ENCODE measurements around the gene RABEPK. TPM values are rescaled to one million over a fixed set of nuclear protein-coding genes. Genes with fewer than 3 reads are reported as not detected.
A peak's percentile ranks its signal among the peaks of the same experiment; 100 is the strongest.
"Not testable (repeated sequence)": the region's sequence is repeated elsewhere in the genome, so short reads cannot be mapped to it uniquely, and the experiment has no call there.

Gene RABEPK
- total RNA-seq, 4 donors from 2014 or later = 11.0 to 17.3 (median 15.4) TPM

GRCh38 chr9:125160750-125161149, 39.6 kb upstream of the RABEPK start:
- no peak for TF ChIP-seq POLR2A (IDR thresholded peaks at IDR 0.05)
- TF ChIP-seq CTCF (IDR thresholded peaks at IDR 0.05) = no peak
- intact Hi-C loops (cut with DNase I) = no loop called here
- H3K4me1 ChIP-seq = peaks cover 8 to 15% of the 10 kb centered on the region in 2 donors
- H3K9me3 ChIP-seq = no peaks in the 10 kb centered on the region
- no peaks in the 10 kb centered on the region for H3K27me3 ChIP-seq
- no peak for DNase-seq
- peak overlapping the region in 1 of 3 donors; percentile 31 for H3K27ac ChIP-seq
- H3K4me3 ChIP-seq (replicated peaks in 1 of 3) = no peak overlapping the region
- no peaks in the 10 kb centered on the region for H3K36me3 ChIP-seq

GRCh38 chr9:125161284-125161918, 38.9 kb upstream of the RABEPK start:
- Histone ChIP-seq H3K27ac (peak overlapping the region in 2 of 3 donors; percentile 26 to 31), H3K36me3 (no peaks in the 10 kb centered on the region), H3K27me3 (no peaks in the 10 kb centered on the region), H3K4me3 (replicated peaks in 1 of 3) (no peak overlapping the region), H3K9me3 (no peaks in the 10 kb centered on the region), H3K4me1 (peaks cover 8 to 15% of the 10 kb centered on the region in 2 donors)
- peak; percentile 13 to 34 for DNase-seq
- WGBS, 2 donors = 60 to 72% methylated on average over 3 of the region's 3 CpGs
- intact Hi-C loops (cut with DNase I) = no loop called here
- TF ChIP-seq CTCF (IDR thresholded peaks at IDR 0.05) (no peak), POLR2A (IDR thresholded peaks at IDR 0.05) (no peak)

- peaks cover 8 to 15% of the 10 kb centered on the region in 2 donors for H3K4me1 ChIP-seq
- H3K4me3 ChIP-seq (replicated peaks in 1 of 3); H3K36me3 ChIP-seq; intact Hi-C loops (cut with DNase I); H3K9me3 ChIP-seq; H3K27me3 ChIP-seq; H3K27ac ChIP-seq; DNase-seq: not testable (repeated sequence)
- 93 to 94% methylated on average over 6 of the region's 6 CpGs for WGBS, 2 donors
These were observed 37.5 kb upstream of the RABEPK start for GRCh38 chr9:125162891-125163290.

GRCh38 chr9:125166762-125167161, 33.6 kb upstream of the RABEPK start:
- Histone ChIP-seq H3K36me3 (peaks cover 5% of the 10 kb centered on the region in 2 donors), H3K4me3 (replicated peaks in 1 of 3) (no peak overlapping the region), H3K27ac (no peak overlapping the region), H3K4me1 (peaks cover 0 to 4% of the 10 kb centered on the region in 2 donors), H3K27me3 (no peaks in the 10 kb centered on the region), H3K9me3 (no peaks in the 10 kb centered on the region)
- TF ChIP-seq POLR2A (IDR thresholded peaks at IDR 0.05) (no peak), CTCF (IDR thresholded peaks at IDR 0.05) (no peak)
- intact Hi-C loops (cut with DNase I) = no loop called here
- WGBS, 2 donors = 87 to 93% methylated on average over 2 of the region's 2 CpGs
- DNase-seq = no peak

GRCh38 chr9:125169895-125170294, 30.4 kb upstream of the RABEPK start:
- no peak for TF ChIP-seq CTCF (IDR thresholded peaks at IDR 0.05)
- no peak for TF ChIP-seq POLR2A (IDR thresholded peaks at IDR 0.05)
- Histone ChIP-seq H3K4me1 (peaks cover 0 to 10% of the 10 kb centered on the region in 2 donors), H3K36me3 (peaks cover 5% of the 10 kb centered on the region in 2 donors), H3K27me3 (no peaks in the 10 kb centered on the region), H3K9me3 (no peaks in the 10 kb centered on the region), H3K27ac (no peak overlapping the region), H3K4me3 (replicated peaks in 1 of 3) (no peak overlapping the region)
- intact Hi-C loops (cut with DNase I) = no loop called here
- no peak for DNase-seq
